ENCODE results near the gene CCDC117. TPM values are rescaled to one million over a fixed set of nuclear protein-coding genes. Genes with fewer than 3 reads are reported as not detected.

CCDC117 gene
- polyA plus RNA-seq, 1 of the 3 experiments (the other 2 are of a cell fraction), result 4.2 TPM

DNA sequence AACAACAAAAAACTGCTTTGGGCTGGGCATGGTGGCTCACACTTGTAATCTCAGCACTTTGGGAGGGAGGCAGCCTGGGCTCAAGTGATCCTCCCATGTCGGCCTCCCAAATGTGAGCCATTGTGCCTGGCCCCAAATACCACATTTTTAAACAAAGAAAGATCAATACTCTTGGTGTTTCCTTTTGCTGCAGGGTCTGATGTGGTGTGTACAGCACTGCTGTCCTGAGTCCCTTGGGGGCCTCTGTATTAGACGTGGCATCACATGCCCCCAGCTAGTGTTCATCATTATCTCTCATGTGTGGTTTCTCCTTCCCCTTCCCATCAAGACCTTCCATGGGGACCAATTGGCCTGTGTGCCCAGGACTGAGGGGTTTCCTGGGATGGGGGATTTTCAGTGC, 48.4 kb downstream of the CCDC117 start:
- H3K4me1 ChIP-seq (ENCODE audit: control insufficient read depth in 1 of 2, insufficient read depth in 2 of 2, low read depth in 1 of 2, low read length in 1 of 2), result peaks cover 0 to 6% of the 10 kb centered on the region in 2 experiments; a peak in 1 of 4 replicates
- ChIA-PET POLR2A (interaction anchor here (3.5 kb wide), 1 partner anchor 20 kb away, joined by 13 read pairs; the partner anchor contains the start of gene XBP1), CTCF (interaction anchor here (2.7 to 3.5 kb wide), 2 partner anchors 8 to 221 kb away, joined by 13 to 37 read pairs; no protein-coding TSS in a partner anchor)
- no peaks in the 10 kb centered on the region for H4K20me1 ChIP-seq (ENCODE audit: insufficient read depth)
- no peaks in the 10 kb centered on the region for H3F3A ChIP-seq (replicated peaks; ENCODE audit: insufficient read depth)
- no peaks in the 10 kb centered on the region for H3K9me2 ChIP-seq
- H3K4me3 ChIP-seq (ENCODE audit: low read depth in 2 of 2, low read length in 1 of 2), result no peak overlapping the region
- no peak overlapping the region for H3K27ac ChIP-seq (ENCODE audit: low read depth in 2 of 2, low read length in 1 of 2)
- H3K79me2 ChIP-seq (ENCODE audit: insufficient read depth), result no peaks in the 10 kb centered on the region
- no peaks in the 10 kb centered on the region for H3K36me3 ChIP-seq (replicated peaks in 1 of 2; ENCODE audit: control insufficient read depth in 1 of 2, insufficient read depth in 2 of 2, low read length in 1 of 2)
- no peak overlapping the region for H3K4me2 ChIP-seq
- H3K27me3 ChIP-seq (ENCODE audit: insufficient read depth), result no peaks in the 10 kb centered on the region
- H3K9me3 ChIP-seq, result no peaks in the 10 kb centered on the region
- H2AFZ ChIP-seq (ENCODE audit: low read depth), result no peak overlapping the region
- TF ChIP-seq TCF12 (IDR thresholded peaks at IDR 0.05) (no peak), YY1 (IDR thresholded peaks at IDR 0.05; ENCODE audit: low read depth) (no peak), TEAD4 (IDR thresholded peaks at IDR 0.05; ENCODE audit: borderline replicate concordance, insufficient read depth) (no peak), NFIC (IDR thresholded peaks at IDR 0.05; ENCODE audit: borderline replicate concordance) (no peak), SMC3 (IDR thresholded peaks at IDR 0.05; ENCODE audit: low read depth, low read length) (no peak), RCOR1 (IDR thresholded peaks at IDR 0.05; ENCODE audit: low read length) (no peak), GABPA (IDR thresholded peaks at IDR 0.05; ENCODE audit: low read depth) (no peak), SIN3A (IDR thresholded peaks at IDR 0.05; ENCODE audit: borderline replicate concordance, low read depth, low read length) (no peak), NRF1 (IDR thresholded peaks at IDR 0.05; ENCODE audit: low read depth, low read length) (no peak), MEF2A (IDR thresholded peaks at IDR 0.05; ENCODE audit: borderline replicate concordance, low read depth) (no peak)
- TF ChIP-seq, protein P1, sequence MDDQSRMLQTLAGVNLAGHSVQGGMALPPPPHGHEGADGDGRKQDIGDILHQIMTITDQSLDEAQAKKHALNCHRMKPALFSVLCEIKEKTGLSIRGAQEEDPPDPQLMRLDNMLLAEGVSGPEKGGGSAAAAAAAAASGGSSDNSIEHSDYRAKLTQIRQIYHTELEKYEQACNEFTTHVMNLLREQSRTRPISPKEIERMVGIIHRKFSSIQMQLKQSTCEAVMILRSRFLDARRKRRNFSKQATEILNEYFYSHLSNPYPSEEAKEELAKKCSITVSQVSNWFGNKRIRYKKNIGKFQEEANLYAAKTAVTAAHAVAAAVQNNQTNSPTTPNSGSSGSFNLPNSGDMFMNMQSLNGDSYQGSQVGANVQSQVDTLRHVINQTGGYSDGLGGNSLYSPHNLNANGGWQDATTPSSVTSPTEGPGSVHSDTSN (IDR thresholded peaks at IDR 0.05), result no peak
- TF ChIP-seq, protein P2, sequence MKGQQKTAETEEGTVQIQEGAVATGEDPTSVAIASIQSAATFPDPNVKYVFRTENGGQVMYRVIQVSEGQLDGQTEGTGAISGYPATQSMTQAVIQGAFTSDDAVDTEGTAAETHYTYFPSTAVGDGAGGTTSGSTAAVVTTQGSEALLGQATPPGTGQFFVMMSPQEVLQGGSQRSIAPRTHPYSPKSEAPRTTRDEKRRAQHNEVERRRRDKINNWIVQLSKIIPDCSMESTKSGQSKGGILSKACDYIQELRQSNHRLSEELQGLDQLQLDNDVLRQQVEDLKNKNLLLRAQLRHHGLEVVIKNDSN (IDR thresholded peaks at IDR 0.05; ENCODE audit: borderline replicate concordance, low read depth), result no peak
- TF ChIP-seq, protein P3, sequence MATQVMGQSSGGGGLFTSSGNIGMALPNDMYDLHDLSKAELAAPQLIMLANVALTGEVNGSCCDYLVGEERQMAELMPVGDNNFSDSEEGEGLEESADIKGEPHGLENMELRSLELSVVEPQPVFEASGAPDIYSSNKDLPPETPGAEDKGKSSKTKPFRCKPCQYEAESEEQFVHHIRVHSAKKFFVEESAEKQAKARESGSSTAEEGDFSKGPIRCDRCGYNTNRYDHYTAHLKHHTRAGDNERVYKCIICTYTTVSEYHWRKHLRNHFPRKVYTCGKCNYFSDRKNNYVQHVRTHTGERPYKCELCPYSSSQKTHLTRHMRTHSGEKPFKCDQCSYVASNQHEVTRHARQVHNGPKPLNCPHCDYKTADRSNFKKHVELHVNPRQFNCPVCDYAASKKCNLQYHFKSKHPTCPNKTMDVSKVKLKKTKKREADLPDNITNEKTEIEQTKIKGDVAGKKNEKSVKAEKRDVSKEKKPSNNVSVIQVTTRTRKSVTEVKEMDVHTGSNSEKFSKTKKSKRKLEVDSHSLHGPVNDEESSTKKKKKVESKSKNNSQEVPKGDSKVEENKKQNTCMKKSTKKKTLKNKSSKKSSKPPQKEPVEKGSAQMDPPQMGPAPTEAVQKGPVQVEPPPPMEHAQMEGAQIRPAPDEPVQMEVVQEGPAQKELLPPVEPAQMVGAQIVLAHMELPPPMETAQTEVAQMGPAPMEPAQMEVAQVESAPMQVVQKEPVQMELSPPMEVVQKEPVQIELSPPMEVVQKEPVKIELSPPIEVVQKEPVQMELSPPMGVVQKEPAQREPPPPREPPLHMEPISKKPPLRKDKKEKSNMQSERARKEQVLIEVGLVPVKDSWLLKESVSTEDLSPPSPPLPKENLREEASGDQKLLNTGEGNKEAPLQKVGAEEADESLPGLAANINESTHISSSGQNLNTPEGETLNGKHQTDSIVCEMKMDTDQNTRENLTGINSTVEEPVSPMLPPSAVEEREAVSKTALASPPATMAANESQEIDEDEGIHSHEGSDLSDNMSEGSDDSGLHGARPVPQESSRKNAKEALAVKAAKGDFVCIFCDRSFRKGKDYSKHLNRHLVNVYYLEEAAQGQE (IDR thresholded peaks at IDR 0.05; ENCODE audit: low read depth, low read length), result no peak
- TF ChIP-seq, protein P4, sequence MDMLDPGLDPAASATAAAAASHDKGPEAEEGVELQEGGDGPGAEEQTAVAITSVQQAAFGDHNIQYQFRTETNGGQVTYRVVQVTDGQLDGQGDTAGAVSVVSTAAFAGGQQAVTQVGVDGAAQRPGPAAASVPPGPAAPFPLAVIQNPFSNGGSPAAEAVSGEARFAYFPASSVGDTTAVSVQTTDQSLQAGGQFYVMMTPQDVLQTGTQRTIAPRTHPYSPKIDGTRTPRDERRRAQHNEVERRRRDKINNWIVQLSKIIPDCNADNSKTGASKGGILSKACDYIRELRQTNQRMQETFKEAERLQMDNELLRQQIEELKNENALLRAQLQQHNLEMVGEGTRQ (IDR thresholded peaks at IDR 0.05; ENCODE audit: borderline replicate concordance, low read depth, low read length), result no peak
- H3K9ac ChIP-seq, result no peak overlapping the region
- DNase-seq, result no peak
- 93% methylated on average over 2 of the region's 2 CpGs for WGBS (ENCODE audit: low lambda C conversion rate)
